ENCODE results near the gene EFHB. TPM values are rescaled to one million over a fixed set of nuclear protein-coding genes. Genes with fewer than 3 reads are reported as not detected.

The EFHB gene
- total RNA-seq, 1 experiment from 2014 or later, result 1.9 TPM

DNA sequence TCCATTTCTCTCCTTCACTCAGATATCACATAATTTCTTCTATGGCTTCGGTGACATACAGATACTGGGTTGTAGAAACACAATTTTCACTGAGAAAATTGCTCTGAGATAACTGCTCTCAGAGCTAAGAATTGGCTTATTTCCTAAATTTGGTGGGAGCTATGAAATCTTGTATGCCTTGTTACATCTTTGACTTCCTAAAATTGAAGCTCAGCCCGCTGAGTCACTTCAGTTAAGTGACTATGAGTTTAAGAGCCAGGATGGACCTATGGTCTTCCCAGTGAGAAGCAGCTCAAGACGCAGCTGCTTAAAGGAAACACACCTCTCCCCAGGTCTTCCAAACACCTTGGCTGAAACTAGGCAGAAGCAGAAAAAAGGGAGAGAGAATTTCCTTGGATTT lies 56.4 kb downstream of the EFHB start:
- Histone ChIP-seq H3K23ac (ENCODE audit: insufficient read length, low read depth, low read length) (no peak overlapping the region), H3K4me2 (ENCODE audit: insufficient read depth, insufficient read length, low read length) (no peak overlapping the region), H3T11ph (ENCODE audit: low read length) (no peak overlapping the region), H3K14ac (ENCODE audit: insufficient read depth, low read length) (no peak overlapping the region), H2BK5ac (ENCODE audit: insufficient read length, low read length) (no peak overlapping the region), H3K23me2 (ENCODE audit: insufficient read length, low read depth, low read length, poor library complexity, severe bottlenecking) (no peaks in the 10 kb centered on the region), H2BK12ac (ENCODE audit: insufficient read length, low read depth, low read length) (no peak overlapping the region), H3K4ac (ENCODE audit: low read depth, low read length) (no peak overlapping the region), H3K4me1 (ENCODE audit: insufficient read depth, low read length) (0 out of 2 replicates have a peak, but pooled peaks cover 2% of the 10 kb centered on the region), H4K91ac (ENCODE audit: insufficient read length, low read depth, low read length) (no peak overlapping the region), H2AK5ac (ENCODE audit: insufficient read length, low read length) (no peak overlapping the region), H2BK120ac (ENCODE audit: low read depth, low read length, poor library complexity, severe bottlenecking) (no peak overlapping the region), H4K8ac (replicated peaks; ENCODE audit: insufficient read length, low read depth, low read length) (no peak overlapping the region), H3K18ac (ENCODE audit: insufficient read length, low read depth, low read length) (no peak overlapping the region), H3K79me1 (ENCODE audit: insufficient read depth, low read depth, low read length, poor library complexity, severe bottlenecking) (no peaks in the 10 kb centered on the region), H2BK15ac (ENCODE audit: low read depth, low read length) (no peak overlapping the region), H3K9ac (ENCODE audit: extremely low read depth, insufficient read length, low read length) (no peak overlapping the region), H4K5ac (ENCODE audit: insufficient read length, low read depth, low read length) (no peak overlapping the region), H3K56ac (ENCODE audit: insufficient read length, low read depth, low read length) (no peak overlapping the region), H3K27me3 (ENCODE audit: insufficient read depth, low read length) (no peaks in the 10 kb centered on the region), H2BK20ac (ENCODE audit: low read depth, low read length, poor library complexity, severe bottlenecking) (no peak overlapping the region), H3K9me3 (ENCODE audit: control insufficient read depth, low read depth, low read length) (no peaks in the 10 kb centered on the region), H3K79me2 (ENCODE audit: insufficient read depth, low read length) (no peaks in the 10 kb centered on the region), H3K27ac (ENCODE audit: insufficient read length, low read depth, low read length) (no peak overlapping the region), H2AFZ (ENCODE audit: low read length) (no peak overlapping the region), H4K20me1 (ENCODE audit: control insufficient read depth, insufficient read depth, insufficient read length) (no peaks in the 10 kb centered on the region)
- peaks cover 16 to 20% of the 10 kb centered on the region in 2 experiments for H3K4me1 Mint-ChIP-seq
- no peaks in the 10 kb centered on the region for H3K36me3 Mint-ChIP-seq (ENCODE audit: insufficient read depth in 1 of 3, low read depth in 3 of 3)
- TF ChIP-seq, protein P1, sequence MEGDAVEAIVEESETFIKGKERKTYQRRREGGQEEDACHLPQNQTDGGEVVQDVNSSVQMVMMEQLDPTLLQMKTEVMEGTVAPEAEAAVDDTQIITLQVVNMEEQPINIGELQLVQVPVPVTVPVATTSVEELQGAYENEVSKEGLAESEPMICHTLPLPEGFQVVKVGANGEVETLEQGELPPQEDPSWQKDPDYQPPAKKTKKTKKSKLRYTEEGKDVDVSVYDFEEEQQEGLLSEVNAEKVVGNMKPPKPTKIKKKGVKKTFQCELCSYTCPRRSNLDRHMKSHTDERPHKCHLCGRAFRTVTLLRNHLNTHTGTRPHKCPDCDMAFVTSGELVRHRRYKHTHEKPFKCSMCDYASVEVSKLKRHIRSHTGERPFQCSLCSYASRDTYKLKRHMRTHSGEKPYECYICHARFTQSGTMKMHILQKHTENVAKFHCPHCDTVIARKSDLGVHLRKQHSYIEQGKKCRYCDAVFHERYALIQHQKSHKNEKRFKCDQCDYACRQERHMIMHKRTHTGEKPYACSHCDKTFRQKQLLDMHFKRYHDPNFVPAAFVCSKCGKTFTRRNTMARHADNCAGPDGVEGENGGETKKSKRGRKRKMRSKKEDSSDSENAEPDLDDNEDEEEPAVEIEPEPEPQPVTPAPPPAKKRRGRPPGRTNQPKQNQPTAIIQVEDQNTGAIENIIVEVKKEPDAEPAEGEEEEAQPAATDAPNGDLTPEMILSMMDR (conservative IDR thresholded peaks at IDR 0.05), result no peak
- DNase-seq, result no peak
- H3K27me3 Mint-ChIP-seq (ENCODE audit: low read depth), result no peaks in the 10 kb centered on the region
- WGBS (ENCODE audit: extremely low coverage, insufficient read length, low lambda C conversion rate), result no CpG with 5 or more reads among the region's 3 CpGs
- no peak overlapping the region for H3K27ac Mint-ChIP-seq
- H3K9me3 Mint-ChIP-seq, result no peaks in the 10 kb centered on the region
- no peak overlapping the region for H3K4me3 Mint-ChIP-seq
